ENCODE measurements around the gene RPGR.

The RPGR gene

GRCh38 chrX:38320819-38321218, 6.5 kb downstream of the RPGR start:
- no peak for DNase-seq (ENCODE audit: low spot score)

GRCh38 chrX:38318606-38319005, 8.7 kb downstream of the RPGR start:
- DNase-seq (ENCODE audit: low spot score), result no peak

- DNase-seq (ENCODE audit: low spot score), result no peak
These were observed 9.1 kb downstream of the RPGR start for GRCh38 chrX:38318196-38318595.

- DNase-seq (ENCODE audit: low spot score), result no peak
These were observed 12.1 kb downstream of the RPGR start for GRCh38 chrX:38315186-38315585.

GRCh38 chrX:38313190-38313589, 14.1 kb downstream of the RPGR start:
- DNase-seq (ENCODE audit: low spot score), result no peak

- no peak for DNase-seq (ENCODE audit: low spot score)
These were observed 14.9 kb downstream of the RPGR start for GRCh38 chrX:38312436-38312835.

- no peak for DNase-seq (ENCODE audit: low spot score)
These were observed 15.6 kb downstream of the RPGR start for GRCh38 chrX:38311743-38312142.

- DNase-seq (ENCODE audit: low spot score), result no peak
These were observed 21.3 kb downstream of the RPGR start for GRCh38 chrX:38305971-38306370.

- DNase-seq (ENCODE audit: low spot score), result no peak
These were observed 23.3 kb downstream of the RPGR start for GRCh38 chrX:38304010-38304409.

GRCh38 chrX:38293741-38294140, 33.6 kb downstream of the RPGR start:
- no peak for DNase-seq (ENCODE audit: low spot score)

- no peak for DNase-seq (ENCODE audit: low spot score)
These were observed 39.6 kb downstream of the RPGR start for GRCh38 chrX:38287674-38288073.

- DNase-seq (ENCODE audit: low spot score), result no peak
These were observed 41.7 kb downstream of the RPGR start for GRCh38 chrX:38285649-38286048.

GRCh38 chrX:38282049-38282448, 45.3 kb downstream of the RPGR start:
- DNase-seq (ENCODE audit: low spot score), result no peak

- DNase-seq (ENCODE audit: low spot score), result no peak
These were observed 48.1 kb downstream of the RPGR start for GRCh38 chrX:38279188-38279587.

GRCh38 chrX:38278682-38279081, 48.6 kb downstream of the RPGR start:
- no peak for DNase-seq (ENCODE audit: low spot score)

GRCh38 chrX:38277802-38278201, 49.5 kb downstream of the RPGR start:
- no peak for DNase-seq (ENCODE audit: low spot score)

GRCh38 chrX:38277136-38277535, 50.2 kb downstream of the RPGR start:
- DNase-seq (ENCODE audit: low spot score), result no peak

- DNase-seq (ENCODE audit: low spot score), result no peak
These were observed 51.2 kb downstream of the RPGR start for GRCh38 chrX:38276089-38276488.

GRCh38 chrX:38275615-38276014, 51.7 kb downstream of the RPGR start:
- no peak for DNase-seq (ENCODE audit: low spot score)

- no peak for DNase-seq (ENCODE audit: low spot score)
These were observed 53.9 kb downstream of the RPGR start for GRCh38 chrX:38273453-38273852.

- no peak for DNase-seq (ENCODE audit: low spot score)
These were observed 56.1 kb downstream of the RPGR start for GRCh38 chrX:38271154-38271716.

- no peak for DNase-seq (ENCODE audit: low spot score)
These were observed 59.3 kb downstream of the RPGR start for GRCh38 chrX:38268011-38268410.

GRCh38 chrX:38262715-38263620, 64.3 kb downstream of the RPGR start:
- no peak for DNase-seq (ENCODE audit: low spot score)

- peak; percentile 48 for DNase-seq (ENCODE audit: low spot score)
These were observed 67.1 kb downstream of the RPGR start for GRCh38 chrX:38260231-38260630.

All from D341Med (cell line).